Measurements from ENCODE around the gene RABEP1.
"Not testable (repeated sequence)": the region's sequence is repeated elsewhere in the genome, so short reads cannot be mapped to it uniquely, and the experiment has no call there.

The RABEP1 gene

DNA sequence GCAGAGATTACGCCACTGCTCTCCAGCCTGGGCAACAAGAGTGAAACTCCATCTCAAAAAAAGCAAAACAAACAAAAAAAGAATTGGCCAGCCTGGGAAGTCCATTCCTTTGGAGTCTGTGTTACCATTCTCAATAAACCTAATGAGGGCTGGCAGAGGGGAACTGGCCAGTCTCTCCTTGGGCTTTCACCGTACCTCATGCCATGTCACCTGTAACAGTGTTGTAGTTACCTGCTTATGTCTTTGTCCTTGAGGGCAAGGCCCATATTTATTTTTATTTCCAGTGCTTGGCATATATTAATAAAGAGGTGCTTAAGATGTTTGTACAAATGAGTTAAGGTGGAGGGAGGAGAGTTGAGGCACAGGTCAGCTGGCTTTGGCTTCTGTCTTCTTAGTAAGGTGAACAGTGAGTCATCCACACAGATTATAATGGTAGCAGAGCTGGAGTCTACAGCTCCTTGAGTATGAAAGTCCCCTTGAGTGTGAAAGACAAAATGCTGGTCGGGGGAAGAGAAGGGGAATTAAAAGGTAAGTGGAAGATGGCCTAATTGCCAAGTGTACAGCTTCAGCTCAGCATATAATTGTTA is 148.4 kb downstream of the RABEP1 start:
- TF ChIP-seq POLR2AphosphoS5 (IDR thresholded peaks at IDR 0.05; ENCODE audit: low read depth, low read length) (no peak), POLR2A (IDR thresholded peaks at IDR 0.05; ENCODE audit: low read depth, low read length) (no peak), TAF1 (IDR thresholded peaks at IDR 0.05; ENCODE audit: borderline replicate concordance, low read depth, low read length) (no peak)
- no peak for DNase-seq (ENCODE audit: insufficient read length)
- no peak for FAIRE-seq

DNA sequence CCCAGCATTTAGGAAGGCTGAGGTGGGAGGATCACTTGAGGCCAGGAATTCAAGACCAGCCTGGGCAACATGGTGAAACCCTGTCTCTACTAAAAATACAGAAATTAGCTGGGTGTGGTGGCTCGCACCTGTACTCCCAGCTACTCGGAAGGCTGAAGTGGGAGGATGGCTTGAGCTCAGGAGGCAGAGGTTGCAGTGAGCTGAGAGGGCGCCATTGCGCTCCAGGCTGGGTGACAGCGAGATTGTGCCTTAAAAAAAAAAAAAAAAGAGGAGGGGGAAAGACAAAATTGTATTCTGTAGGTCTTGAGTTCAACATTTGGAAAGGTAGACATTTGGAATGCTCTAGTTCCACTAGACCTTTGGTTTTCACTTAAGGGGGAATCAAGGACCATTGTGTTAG is 149.2 kb downstream of the RABEP1 start:
- not testable (repeated sequence) for FAIRE-seq

DNA sequence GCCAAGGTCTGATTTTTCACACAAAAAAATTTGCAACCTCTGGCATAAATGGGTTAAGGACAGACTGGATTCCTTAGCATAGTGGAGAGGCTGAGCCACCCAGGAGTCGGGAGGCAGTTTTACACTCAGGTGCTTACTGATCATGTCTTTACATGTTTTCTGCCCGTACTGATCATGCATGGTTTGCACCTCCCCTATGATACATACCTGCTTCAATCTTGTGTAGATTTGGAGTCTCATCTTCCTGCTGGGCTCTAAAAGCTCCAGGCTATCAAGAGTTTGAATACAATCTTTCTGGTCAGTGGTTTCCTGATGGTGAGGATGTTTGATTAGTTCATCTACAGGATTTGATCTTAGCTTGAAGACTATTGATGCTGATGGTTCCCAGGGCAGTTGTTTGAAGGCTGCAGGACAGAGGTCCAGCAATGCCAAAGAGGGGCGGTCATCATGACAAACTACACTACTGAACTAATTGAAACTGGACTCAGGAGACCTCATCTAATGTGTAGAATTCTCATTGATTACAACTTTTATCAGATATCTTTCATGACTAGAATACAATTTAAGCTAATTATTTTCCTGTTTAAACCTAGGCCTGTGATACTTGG is 150.0 kb downstream of the RABEP1 start:
- DNase-seq (ENCODE audit: insufficient read length) (no peak), FAIRE-seq (no peak)
- TF ChIP-seq TAF1 (IDR thresholded peaks at IDR 0.05; ENCODE audit: borderline replicate concordance, low read depth, low read length) (no peak), POLR2A (IDR thresholded peaks at IDR 0.05; ENCODE audit: low read depth, low read length) (peak; percentile 51; the same call in 1 of the 2 replicates), POLR2AphosphoS5 (IDR thresholded peaks at IDR 0.05; ENCODE audit: low read depth, low read length) (peak; percentile 66; the same call in 1 of the 2 replicates)

More for the DNA sequence above, 149.2 kb downstream of the RABEP1 start:
- DNase-seq (ENCODE audit: insufficient read length) = not testable (repeated sequence)

DNA sequence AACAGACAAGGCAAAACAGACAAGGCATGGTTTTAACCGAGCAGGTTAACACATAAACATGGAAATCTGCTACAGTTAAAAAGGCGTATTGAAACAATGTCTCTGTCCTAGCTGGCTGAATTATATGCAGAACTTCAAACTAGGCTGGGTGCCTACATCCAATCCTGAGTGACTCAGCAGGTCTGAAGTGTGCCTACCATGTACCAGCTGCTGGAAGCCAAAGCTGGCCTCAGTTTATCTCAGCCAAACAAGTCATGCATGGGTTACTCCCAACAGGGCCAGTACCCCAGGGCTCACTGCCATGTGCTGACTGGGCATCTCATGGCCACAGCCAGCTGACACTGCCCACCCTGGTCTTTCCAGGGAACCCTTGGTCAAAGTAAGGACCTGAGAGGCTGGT is 152.9 kb downstream of the RABEP1 start:
- TF ChIP-seq POLR2AphosphoS5 (IDR thresholded peaks at IDR 0.05; ENCODE audit: low read depth, low read length) (no peak), TAF1 (IDR thresholded peaks at IDR 0.05; ENCODE audit: borderline replicate concordance, low read depth, low read length) (no peak), POLR2A (IDR thresholded peaks at IDR 0.05; ENCODE audit: low read depth, low read length) (no peak)
- FAIRE-seq = no peak
- DNase-seq (ENCODE audit: insufficient read length) = no peak
